Iris pigment epithelial cell (primary cell): ENCODE measurements around the gene NUDT17.
A peak's percentile ranks its signal among the peaks of the same experiment; 100 is the strongest.

Source experiments
- DNase-seq: peaks from one replicate; pipeline ENCODE4 v3.0.0-alpha.2; 2011; ENCODE audit warnings: low read depth

Gene NUDT17

DNA sequence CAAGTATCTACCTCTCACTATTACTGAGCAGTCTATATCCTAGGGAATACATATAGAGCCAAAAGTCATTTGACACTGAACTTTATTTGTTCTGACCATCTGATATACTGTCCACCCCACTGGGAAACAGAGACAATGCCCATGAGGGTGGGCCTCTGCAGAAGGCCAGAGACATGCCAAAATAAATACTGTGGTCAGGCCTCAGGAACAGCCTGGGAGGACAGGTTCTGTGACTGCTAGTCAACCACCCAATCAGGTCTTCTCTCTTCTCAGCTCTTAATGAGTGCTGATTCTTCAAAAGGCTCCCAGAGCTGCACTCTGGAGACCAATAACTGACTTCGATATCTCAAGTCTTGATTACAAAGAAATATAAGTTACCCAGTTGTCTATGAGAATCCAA is 45.7 kb downstream of the NUDT17 start:
- DNase-seq: peak; percentile 58

GRCh38 chr1:145891587-145892485 is 46.4 kb downstream of the NUDT17 start:
- peak; percentile 97 for DNase-seq

GRCh38 chr1:145892486-145893087 is 47.2 kb downstream of the NUDT17 start:
- peak; percentile 64 for DNase-seq

- no peak for DNase-seq
Measured at GRCh38 chr1:145893306-145894055, 48.1 kb downstream of the NUDT17 start.

GRCh38 chr1:145895471-145895870 is 50.0 kb downstream of the NUDT17 start:
- DNase-seq: no peak

DNA sequence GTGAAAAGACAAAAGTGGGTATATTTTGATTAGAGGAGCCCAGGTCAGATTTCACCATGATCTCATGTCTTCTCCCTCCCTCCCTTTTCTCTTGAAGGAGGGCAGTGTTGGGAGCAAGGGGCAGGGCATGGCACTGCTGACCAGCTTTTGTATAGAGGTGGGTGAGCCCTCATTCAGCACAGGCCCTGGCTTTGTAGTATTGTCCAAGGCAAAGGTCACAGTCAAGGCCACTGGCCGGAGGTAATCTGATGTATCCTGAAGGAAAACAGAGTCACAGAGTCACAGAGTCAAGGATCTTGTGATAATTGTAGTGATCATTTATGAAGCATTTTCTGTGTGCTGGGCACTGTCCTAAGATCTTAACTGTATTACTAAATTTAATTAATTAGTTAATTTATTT is 52.5 kb downstream of the NUDT17 start:
- no peak for DNase-seq
